ENCODE measurements around the gene KIF21A.

The KIF21A gene

DNA sequence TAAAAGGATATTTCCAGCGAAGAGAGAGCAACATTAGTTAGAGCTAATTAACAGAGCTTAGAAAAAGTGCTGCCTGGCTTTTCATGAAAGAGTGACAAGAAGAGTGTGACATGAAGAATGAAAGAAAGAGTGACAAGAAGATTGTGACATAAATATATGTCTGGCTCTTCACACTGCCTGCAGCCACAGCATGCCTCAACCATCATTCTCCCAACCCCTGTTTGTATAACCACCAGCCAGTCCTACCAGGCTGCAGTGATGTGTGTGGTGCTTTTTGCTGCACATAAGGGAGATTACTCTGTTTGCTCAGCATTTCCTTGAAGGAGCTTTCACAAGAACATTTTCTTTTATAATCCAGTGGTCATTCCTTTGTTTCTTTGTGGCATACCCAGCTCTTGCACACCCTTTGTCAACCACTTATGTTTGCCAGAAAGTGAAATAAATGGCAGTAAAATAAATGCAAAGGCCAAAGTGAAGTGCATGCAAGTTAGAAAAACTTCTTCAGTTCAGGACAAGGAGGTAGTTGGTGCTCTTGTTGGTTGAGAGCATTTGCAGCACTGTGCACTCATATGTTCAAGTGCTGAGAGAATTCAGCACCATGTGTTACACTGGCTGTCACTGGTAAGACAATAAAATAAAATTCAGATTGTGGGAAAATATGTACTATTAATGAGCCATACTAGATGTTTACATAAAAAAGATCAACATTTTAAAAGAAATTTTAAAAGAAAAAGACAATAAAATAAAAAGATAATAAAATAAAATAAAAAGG, 50.6 kb downstream of the KIF21A start:
- DNase-seq (ENCODE audit: low read depth, low spot score): no peak

- DNase-seq (ENCODE audit: low read depth, low spot score): no peak
Measured at GRCh38 chr12:39390752-39391151, 52.2 kb downstream of the KIF21A start.

GRCh38 chr12:39389399-39390150, 53.3 kb downstream of the KIF21A start:
- DNase-seq (ENCODE audit: low read depth, low spot score): no peak

DNA sequence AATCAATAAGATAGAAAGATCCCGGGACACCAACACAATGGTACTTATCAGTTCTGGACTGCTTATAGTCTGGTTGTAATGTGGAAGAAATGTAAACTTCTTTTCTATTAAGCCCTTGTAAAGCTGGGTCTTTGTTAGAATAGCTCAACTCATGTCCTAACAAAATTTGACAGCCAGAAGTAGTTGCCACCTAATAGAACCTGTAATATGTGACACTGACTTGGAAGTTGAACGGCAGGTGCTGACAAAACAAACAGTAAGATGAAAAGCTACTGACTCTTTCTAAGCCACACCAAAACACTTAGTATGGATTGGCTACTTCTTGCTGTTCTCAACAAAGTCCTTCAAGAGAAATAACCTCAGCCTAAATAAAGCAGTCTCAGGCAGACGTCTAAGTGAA, 56.6 kb downstream of the KIF21A start:
- no peak for DNase-seq (ENCODE audit: low read depth, low spot score)

DNA sequence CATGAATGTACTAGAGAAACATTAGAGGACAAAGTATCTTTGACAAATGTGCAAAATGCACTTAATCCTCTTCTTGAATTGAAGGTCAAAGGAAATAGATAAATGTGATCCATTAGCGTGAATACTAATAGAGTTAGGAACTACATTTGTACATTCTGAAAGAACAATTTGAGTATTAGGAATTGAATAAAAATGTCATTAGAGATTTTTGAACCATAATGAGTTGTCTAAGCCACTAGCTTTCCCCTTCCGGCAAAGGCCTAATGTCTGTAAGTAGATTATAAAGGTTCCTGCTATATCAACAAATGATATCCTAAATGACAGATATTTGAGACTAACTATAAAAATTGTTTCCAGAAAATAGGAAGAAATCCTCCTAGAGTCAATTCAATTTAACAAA, 59.8 kb downstream of the KIF21A start:
- DNase-seq (ENCODE audit: low read depth, low spot score): no peak

DNA sequence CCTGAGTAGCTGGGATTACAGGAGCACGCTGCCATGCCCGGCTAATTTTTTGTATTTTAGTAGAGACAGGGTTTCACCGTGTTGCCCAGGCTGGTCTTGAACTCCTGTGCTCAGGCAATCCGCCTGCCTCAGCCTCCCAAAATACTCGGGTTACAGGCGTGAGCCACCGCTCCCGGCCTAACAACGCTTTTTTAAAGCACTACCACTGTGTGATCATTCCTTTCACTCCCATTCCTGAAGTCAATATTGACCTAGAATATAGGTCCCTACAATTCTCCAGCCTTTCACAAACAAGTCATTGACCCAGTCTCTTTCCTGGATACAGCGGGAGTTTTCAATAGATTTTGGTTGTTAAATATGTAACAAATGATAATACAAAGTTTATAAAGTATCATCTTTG, 62.8 kb downstream of the KIF21A start:
- no peak for DNase-seq (ENCODE audit: low read depth, low spot score)

- no peak for DNase-seq (ENCODE audit: low read depth, low spot score)
Measured at GRCh38 chr12:39378341-39378740, 64.6 kb downstream of the KIF21A start.

GRCh38 chr12:39375206-39375808, 67.6 kb downstream of the KIF21A start:
- DNase-seq (ENCODE audit: low read depth, low spot score): no peak

DNA sequence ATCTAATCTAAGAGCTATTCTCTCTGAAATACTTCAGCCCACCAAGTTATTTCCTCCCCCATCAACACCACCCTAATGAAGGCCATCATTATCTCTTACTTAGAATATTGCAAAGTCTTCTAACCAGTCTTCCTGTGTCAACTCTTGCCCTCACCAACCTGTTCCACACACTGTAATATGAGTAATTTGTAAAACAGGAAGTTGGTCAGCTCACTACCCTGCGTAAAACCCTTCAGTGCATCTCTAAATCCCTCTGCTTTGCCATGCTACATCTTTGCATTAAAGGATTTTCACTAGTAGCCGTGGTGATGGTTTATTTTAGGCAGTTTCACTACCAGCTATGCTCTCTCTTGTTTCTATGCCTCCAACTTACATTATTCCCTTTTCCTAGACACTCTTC, 70.0 kb downstream of the KIF21A start:
- no peak for DNase-seq (ENCODE audit: low read depth, low spot score)

DNA sequence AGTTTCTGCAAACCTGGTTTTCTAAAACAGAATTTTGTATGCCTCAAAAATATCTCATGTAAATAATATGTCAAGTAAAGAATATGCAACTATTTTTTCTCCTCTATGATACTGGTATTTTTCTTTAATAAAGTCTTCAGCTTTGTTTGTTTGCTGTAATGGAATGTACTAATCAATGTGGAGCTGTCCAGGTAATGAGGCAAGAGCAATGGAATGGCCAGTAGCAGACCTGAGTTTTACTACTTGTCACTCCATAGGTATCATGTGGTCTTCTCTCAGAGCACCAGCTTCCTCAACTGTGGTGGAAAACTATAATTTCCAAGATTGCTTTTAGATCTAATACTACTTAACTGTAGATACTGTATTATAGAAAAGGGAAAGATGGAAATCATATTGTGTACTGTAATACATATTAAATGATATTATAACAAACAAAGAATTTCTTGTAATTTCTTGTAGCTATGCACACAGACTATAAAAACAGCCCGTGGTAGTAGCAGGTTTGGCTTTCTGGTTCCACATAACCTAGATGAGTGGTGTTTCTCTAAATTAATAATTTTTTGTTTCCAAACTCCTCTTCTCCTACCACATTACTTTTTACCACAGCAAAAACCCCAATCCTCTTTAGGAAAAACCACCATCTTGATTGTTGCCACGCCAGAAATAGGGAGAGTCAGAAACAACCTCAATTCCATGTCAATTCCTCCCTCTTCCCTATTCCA, 70.6 kb downstream of the KIF21A start:
- DNase-seq (ENCODE audit: low read depth, low spot score): no peak

- DNase-seq (ENCODE audit: low read depth, low spot score): no peak
Measured at GRCh38 chr12:39369756-39370155, 73.2 kb downstream of the KIF21A start.

DNA sequence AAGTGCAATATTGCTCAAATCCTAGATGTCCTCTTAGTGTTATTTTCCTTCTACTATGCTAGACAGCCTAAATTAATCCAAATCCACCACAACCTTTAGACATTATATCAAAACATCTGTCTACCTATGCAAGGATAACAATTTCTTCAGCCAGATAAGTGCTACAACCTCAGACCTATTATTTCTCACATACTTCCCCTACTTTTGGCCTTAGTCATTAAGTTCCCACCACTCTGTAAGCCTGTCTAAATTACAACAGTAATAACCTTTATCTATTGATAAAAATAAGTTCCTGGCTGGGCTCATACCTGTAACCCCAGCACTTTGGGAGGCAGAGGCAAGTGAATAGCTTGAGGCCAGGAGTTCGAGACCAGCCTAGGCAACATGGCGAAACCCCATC, 74.0 kb downstream of the KIF21A start:
- no peak for DNase-seq (ENCODE audit: low read depth, low spot score)

DNA sequence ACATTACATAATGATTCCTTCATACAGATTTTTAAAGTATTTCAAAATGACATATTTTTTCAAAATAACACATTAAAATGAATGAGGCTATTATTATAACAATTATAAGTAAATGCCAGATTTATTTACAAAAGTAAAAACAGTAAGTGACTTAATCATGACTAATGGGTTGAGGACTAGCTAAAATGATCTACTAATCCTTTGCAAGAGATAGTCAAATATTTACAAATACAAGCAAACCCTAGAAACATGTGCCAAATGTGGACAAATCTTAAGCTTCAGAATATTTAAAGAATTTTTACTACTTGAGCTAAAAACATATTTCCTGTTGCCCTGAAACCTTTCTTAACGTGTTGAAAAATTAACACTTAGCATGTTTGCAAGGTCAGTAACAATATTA, 74.8 kb downstream of the KIF21A start:
- no peak for DNase-seq (ENCODE audit: low read depth, low spot score)

- DNase-seq (ENCODE audit: low read depth, low spot score): no peak
Measured at GRCh38 chr12:39367494-39367893, 75.4 kb downstream of the KIF21A start.

- no peak for DNase-seq (ENCODE audit: low read depth, low spot score)
Measured at GRCh38 chr12:39365364-39366001, 77.4 kb downstream of the KIF21A start.

DNA sequence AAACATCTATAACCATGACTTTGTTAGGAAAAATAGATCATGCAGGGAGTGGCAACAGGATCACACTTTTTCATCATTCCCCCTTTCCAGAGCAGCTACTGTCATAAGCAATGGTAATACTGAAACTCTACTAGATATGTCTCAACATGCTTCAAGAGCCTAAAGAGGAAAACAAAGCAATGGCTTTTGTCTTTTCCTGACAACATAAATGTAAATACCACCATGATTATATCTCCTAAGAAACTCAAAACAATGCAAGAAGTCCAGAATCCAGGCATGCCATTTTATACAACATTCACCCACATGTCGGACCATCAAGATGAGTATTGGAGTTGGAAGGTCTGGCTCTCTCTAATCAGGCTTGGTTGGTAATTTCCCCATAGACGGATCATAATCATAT, 78.7 kb downstream of the KIF21A start:
- DNase-seq (ENCODE audit: low read depth, low spot score): no peak

DNA sequence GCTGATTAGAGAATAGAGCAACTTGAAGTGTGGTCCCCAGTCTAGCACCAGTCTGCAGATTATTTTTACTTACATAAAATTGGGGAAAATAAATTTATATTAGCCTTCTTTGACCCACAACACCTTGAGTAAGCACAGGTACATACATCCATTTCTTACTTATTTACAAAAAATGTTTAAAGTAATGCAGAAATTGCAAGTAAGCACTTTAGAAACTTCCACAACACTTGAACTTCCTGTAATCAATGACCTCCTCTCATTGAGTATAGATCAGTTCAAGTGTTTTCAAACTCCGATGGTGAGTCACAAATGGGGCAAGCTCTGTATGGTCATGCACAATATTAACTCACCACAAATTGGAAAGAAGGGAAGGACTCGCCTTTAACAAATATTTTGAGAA, 83.3 kb downstream of the KIF21A start:
- DNase-seq (ENCODE audit: low read depth, low spot score): no peak

DNA sequence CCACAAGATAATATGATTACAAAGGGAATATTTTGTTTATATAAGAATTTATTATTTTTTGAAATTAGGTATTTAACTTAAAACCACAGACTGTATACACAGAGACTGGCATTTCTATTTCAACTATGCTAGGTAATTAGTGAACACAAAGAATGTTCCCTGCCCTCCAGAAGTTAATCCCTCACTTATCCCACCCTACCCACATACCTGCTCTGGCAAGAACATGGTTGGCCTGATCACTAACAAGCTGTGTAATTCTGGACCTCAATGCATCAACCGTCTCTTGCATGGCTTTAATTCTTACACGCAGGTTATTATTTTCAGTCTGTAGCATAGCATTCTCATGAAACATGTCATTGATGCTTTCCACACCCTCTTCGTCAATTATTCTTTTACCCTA, 85.9 kb downstream of the KIF21A start:
- DNase-seq (ENCODE audit: low read depth, low spot score): no peak

- no peak for DNase-seq (ENCODE audit: low read depth, low spot score)
Measured at GRCh38 chr12:39355841-39356240, 87.1 kb downstream of the KIF21A start.

GRCh38 chr12:39354955-39355354, 88.0 kb downstream of the KIF21A start:
- DNase-seq (ENCODE audit: low read depth, low spot score): no peak

GRCh38 chr12:39352471-39353017, 90.4 kb downstream of the KIF21A start:
- no peak for DNase-seq (ENCODE audit: low read depth, low spot score)
